Measurements from ENCODE around the gene SMOC1.

- no peak for TF ChIP-seq CTCF (IDR thresholded peaks at IDR 0.05)
- no peak for TF ChIP-seq EP300 (IDR thresholded peaks at IDR 0.05)
- no peak for TF ChIP-seq POLR2AphosphoS5 (IDR thresholded peaks at IDR 0.05)
Observed at GRCh38 chr14:69842686-69843420, 36.4 kb upstream of the SMOC1 start.

All from sigmoid colon (tissue), 4 donors.